ENCODE data around the gene CCNE1. TPM values are rescaled to one million over a fixed set of nuclear protein-coding genes. Genes with fewer than 3 reads are reported as not detected.

CCNE1 gene
- 1 to 10 TPM; 2.6 to 6.7 (median 2.9) TPM for total RNA-seq
- total RNA-seq (2013): 1.9 TPM

DNA sequence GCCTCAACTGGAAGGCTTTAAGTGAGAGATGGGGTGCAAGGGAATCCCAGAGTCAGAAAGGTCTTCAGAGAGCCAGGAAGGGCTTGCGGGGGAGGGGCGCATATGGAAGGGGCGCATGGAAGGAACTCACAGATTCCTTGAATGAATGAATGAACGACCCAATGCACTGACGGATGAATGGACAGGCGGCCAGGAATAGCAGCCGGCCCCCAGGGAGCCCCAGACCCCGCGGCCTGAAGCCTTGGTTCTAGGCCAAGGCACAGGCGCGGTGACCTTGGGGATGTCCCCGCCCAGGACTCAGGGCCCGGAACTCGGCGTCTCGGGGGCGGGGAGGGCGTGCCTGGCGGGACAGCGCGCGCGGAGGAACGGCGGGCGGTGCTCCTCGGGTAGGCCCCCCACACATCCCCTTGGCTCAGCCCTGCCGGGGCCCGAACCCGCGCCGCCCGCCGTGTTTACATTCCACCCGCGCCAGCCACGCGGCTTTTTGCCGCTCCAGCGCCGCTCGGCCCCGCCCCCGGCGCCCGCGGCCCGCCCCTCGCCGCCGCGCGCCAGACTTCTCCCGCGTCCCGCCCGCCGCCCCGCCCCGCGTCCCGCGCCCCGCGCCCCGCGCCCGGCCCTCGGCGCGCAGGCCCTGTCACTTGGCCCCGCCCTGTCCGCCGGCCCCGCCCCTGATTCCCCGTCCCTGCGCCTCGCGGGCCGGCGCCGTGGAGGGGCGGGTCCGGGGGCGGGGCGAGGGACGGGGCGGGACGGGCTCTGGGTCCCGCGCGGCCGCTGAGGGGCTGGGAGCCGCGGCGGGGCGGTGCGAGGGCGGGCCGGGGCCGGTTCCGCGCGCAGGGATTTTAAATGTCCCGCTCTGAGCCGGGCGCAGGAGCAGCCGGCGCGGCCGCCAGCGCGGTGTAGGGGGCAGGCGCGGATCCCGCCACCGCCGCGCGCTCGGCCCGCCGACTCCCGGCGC, at the start of gene CCNE1:
Gene CCNE1 (plus strand): TSS at position 867 of the 955 bp plus-strand sequence. CDS start 565 bp downstream, outside the sequence.
- ATAC-seq (peak; percentile 94 to 99 (median 96)), DNase-seq (peak; percentile 92 to 94)
- Histone ChIP-seq H3K4me1 (ENCODE audit: control insufficient read depth, insufficient read depth, low read length) (peaks cover 12% of the 10 kb centered on the region), H3K4me3 (ENCODE audit: low read length) (peak within 1 kb of the TSS; percentile 39), H3K27me3 (ENCODE audit: control insufficient read depth, insufficient read depth, low read length) (no peaks in the 10 kb centered on the region), H3K9me3 (ENCODE audit: control insufficient read depth, insufficient read depth, low read length) (no peaks in the 10 kb centered on the region), H3K27ac (ENCODE audit: low read length) (peak within 1 kb of the TSS; percentile 24), H3K36me3 (ENCODE audit: control insufficient read depth, insufficient read depth, low read length) (no peaks in the 10 kb centered on the region)
- Mint-ChIP-seq H3K27me3 (ENCODE audit: low read depth in 2 of 2) (no peaks in the 10 kb centered on the region), H3K27ac (peak within 1 kb of the TSS; percentile 74 to 84), H3K36me3 (no peaks in the 10 kb centered on the region), H3K4me1 (peaks cover 5 to 13% of the 10 kb centered on the region in 2 donors), H3K4me3 (peak within 1 kb of the TSS; percentile 94), H3K9me3 (no peaks in the 10 kb centered on the region)
- intact Hi-C loops (cut with micrococcal nuclease): loop anchor here (1.0 to 10.0 kb wide), 3 partner anchors 33 to 597 kb away; partner anchors contain the start of genes UQCRFS1 and URI1
- WGBS (ENCODE audit: insufficient coverage): 2% methylated on average over 125 of the region's 125 CpGs
- TF ChIP-seq, protein P1, sequence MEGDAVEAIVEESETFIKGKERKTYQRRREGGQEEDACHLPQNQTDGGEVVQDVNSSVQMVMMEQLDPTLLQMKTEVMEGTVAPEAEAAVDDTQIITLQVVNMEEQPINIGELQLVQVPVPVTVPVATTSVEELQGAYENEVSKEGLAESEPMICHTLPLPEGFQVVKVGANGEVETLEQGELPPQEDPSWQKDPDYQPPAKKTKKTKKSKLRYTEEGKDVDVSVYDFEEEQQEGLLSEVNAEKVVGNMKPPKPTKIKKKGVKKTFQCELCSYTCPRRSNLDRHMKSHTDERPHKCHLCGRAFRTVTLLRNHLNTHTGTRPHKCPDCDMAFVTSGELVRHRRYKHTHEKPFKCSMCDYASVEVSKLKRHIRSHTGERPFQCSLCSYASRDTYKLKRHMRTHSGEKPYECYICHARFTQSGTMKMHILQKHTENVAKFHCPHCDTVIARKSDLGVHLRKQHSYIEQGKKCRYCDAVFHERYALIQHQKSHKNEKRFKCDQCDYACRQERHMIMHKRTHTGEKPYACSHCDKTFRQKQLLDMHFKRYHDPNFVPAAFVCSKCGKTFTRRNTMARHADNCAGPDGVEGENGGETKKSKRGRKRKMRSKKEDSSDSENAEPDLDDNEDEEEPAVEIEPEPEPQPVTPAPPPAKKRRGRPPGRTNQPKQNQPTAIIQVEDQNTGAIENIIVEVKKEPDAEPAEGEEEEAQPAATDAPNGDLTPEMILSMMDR (IDR thresholded peaks at IDR 0.05): no peak

DNA sequence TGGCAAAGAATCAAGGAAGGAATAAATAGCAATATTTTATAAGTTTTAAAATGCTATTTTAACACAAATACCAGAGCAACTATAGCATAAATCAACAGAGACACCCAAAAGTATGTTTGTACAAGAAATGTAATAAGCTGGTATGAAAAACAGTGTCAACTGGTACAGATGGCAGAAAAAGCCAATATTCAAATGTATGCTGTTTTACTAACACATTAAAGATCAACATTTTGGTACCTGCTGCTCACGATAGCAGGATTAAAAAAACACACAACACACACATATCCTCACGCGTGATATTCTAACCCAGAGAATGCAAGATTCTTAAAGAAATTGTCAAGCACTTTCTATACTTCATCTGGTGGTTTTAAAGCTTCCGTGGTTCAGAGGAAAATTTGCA, 48.6 kb upstream of the CCNE1 start:
- H3K36me3 ChIP-seq (ENCODE audit: control insufficient read depth, insufficient read depth, low read length): no peaks in the 10 kb centered on the region
- H3K27ac Mint-ChIP-seq: no peak overlapping the region
- H3K27ac ChIP-seq (ENCODE audit: low read length): no peak overlapping the region
- DNase-seq (no peak), ATAC-seq (no peak)
- intact Hi-C loops (cut with micrococcal nuclease): no loop called here
- H3K9me3 ChIP-seq (ENCODE audit: control insufficient read depth, insufficient read depth, low read length): no peaks in the 10 kb centered on the region
- no peak overlapping the region for H3K4me3 Mint-ChIP-seq
- H3K9me3 Mint-ChIP-seq: no peaks in the 10 kb centered on the region
- WGBS (ENCODE audit: insufficient coverage): 93% methylated on average over 4 of the region's 4 CpGs
- peaks cover 4% of the 10 kb centered on the region for H3K4me1 ChIP-seq (ENCODE audit: control insufficient read depth, insufficient read depth, low read length)
- H3K4me3 ChIP-seq (ENCODE audit: low read length): no peak overlapping the region
- H3K4me1 Mint-ChIP-seq: no peaks in the 10 kb centered on the region
- no peaks in the 10 kb centered on the region for H3K36me3 Mint-ChIP-seq
- TF ChIP-seq, protein P1 (IDR thresholded peaks at IDR 0.05): no peak
- H3K27me3 ChIP-seq (ENCODE audit: control insufficient read depth, insufficient read depth, low read length): no peaks in the 10 kb centered on the region
- peaks cover 6 to 12% of the 10 kb centered on the region in 2 donors for H3K27me3 Mint-ChIP-seq (ENCODE audit: low read depth in 2 of 2)

DNA sequence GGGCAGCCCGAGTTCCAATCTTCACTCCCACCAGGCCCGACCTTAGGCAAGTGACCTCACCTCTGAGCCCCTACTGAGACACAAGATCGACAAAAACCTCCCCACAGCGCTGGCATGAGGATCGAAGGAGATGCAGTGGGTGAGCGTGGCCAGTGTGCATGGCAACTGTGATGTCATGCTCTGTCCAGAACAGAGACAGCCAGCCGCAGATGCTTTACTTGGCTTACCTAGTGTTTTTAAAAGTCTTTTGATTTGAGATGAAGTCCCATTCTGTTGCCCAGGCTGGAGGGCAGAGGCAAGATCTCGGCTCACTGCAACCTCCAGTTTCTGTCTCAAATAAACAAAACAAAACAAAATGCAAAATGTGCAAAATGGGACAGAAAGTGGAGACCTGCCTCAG, 47.4 kb upstream of the CCNE1 start:
- Mint-ChIP-seq H3K36me3 (no peaks in the 10 kb centered on the region), H3K27ac (no peak overlapping the region), H3K9me3 (no peaks in the 10 kb centered on the region), H3K4me1 (no peaks in the 10 kb centered on the region), H3K27me3 (ENCODE audit: low read depth in 2 of 2) (peaks cover 8 to 12% of the 10 kb centered on the region in 2 donors), H3K4me3 (no peak overlapping the region)
- WGBS (ENCODE audit: insufficient coverage): 91% methylated on average over 8 of the region's 8 CpGs
- Histone ChIP-seq H3K4me3 (ENCODE audit: low read length) (no peak overlapping the region), H3K9me3 (ENCODE audit: control insufficient read depth, insufficient read depth, low read length) (no peaks in the 10 kb centered on the region), H3K27ac (ENCODE audit: low read length) (no peak overlapping the region), H3K27me3 (ENCODE audit: control insufficient read depth, insufficient read depth, low read length) (no peaks in the 10 kb centered on the region), H3K4me1 (ENCODE audit: control insufficient read depth, insufficient read depth, low read length) (peaks cover 4% of the 10 kb centered on the region), H3K36me3 (ENCODE audit: control insufficient read depth, insufficient read depth, low read length) (no peaks in the 10 kb centered on the region)
- TF ChIP-seq, protein P1 (IDR thresholded peaks at IDR 0.05): no peak
- ATAC-seq: no peak
- intact Hi-C loops (cut with micrococcal nuclease): no loop called here
- no peak for DNase-seq

All from natural killer cell (primary cell).